SKM-1 treated with dmso at 0.1 percent for 144 hours (cell line): Measurements from ENCODE around the gene THBS1.

Experiments
- DNase-seq: peaks from one replicate; lab custom pipeline; 2025; ENCODE audit not compliant: unreplicated experiment; lab: John Stamatoyannopoulos, UW

The THBS1 gene

GRCh38 chr15:39580485-39581241 is at the start of gene THBS1:
THBS1 (plus strand) TSS chr15:39581079; CDS start chr15:39581858, 779 bp downstream.
- DNase-seq: peak; percentile 34

GRCh38 chr15:39534996-39535395 is 45.9 kb upstream of the THBS1 start:
- DNase-seq: no peak

GRCh38 chr15:39535466-39535865 is 45.4 kb upstream of the THBS1 start:
- no peak for DNase-seq

- no peak for DNase-seq
These were observed 41.9 kb upstream of the THBS1 start for GRCh38 chr15:39538936-39539335.

GRCh38 chr15:39539466-39539865 is 41.4 kb upstream of the THBS1 start:
- no peak for DNase-seq

- no peak for DNase-seq
These were observed 40.8 kb upstream of the THBS1 start for GRCh38 chr15:39539973-39540558.

GRCh38 chr15:39542385-39543065 is 38.4 kb upstream of the THBS1 start:
- DNase-seq: no peak

GRCh38 chr15:39543651-39544050 is 37.2 kb upstream of the THBS1 start:
- DNase-seq: no peak

GRCh38 chr15:39546842-39547241 is 34.0 kb upstream of the THBS1 start:
- DNase-seq: no peak

- no peak for DNase-seq
These were observed 32.3 kb upstream of the THBS1 start for GRCh38 chr15:39548561-39548960.

- DNase-seq: no peak
These were observed 31.0 kb upstream of the THBS1 start for GRCh38 chr15:39549912-39550311.

- no peak for DNase-seq
These were observed 29.4 kb upstream of the THBS1 start for GRCh38 chr15:39551476-39551875.

GRCh38 chr15:39552556-39552955 is 28.3 kb upstream of the THBS1 start:
- DNase-seq: peak; percentile 65

- no peak for DNase-seq
These were observed 26.8 kb upstream of the THBS1 start for GRCh38 chr15:39553947-39554693.

GRCh38 chr15:39554746-39555387 is 26.0 kb upstream of the THBS1 start:
- DNase-seq: no peak

GRCh38 chr15:39555885-39556284 is 25.0 kb upstream of the THBS1 start:
- DNase-seq: no peak

GRCh38 chr15:39556461-39556860 is 24.4 kb upstream of the THBS1 start:
- DNase-seq: no peak

- DNase-seq: no peak
These were observed 22.5 kb upstream of the THBS1 start for GRCh38 chr15:39558421-39558820.

- no peak for DNase-seq
These were observed 15.8 kb upstream of the THBS1 start for GRCh38 chr15:39564972-39565665.

GRCh38 chr15:39565851-39566250 is 15.0 kb upstream of the THBS1 start:
- DNase-seq: no peak
